NCI-H1694 (cell line): ENCODE data around the gene OR51B4.
"Not testable (repeated sequence)": the region's sequence is repeated elsewhere in the genome, so short reads cannot be mapped to it uniquely, and the experiment has no call there.

Source experiments
- DNase-seq: peaks from one replicate; lab custom pipeline; 2025; lab: John Stamatoyannopoulos, UW

OR51B4 gene

DNA sequence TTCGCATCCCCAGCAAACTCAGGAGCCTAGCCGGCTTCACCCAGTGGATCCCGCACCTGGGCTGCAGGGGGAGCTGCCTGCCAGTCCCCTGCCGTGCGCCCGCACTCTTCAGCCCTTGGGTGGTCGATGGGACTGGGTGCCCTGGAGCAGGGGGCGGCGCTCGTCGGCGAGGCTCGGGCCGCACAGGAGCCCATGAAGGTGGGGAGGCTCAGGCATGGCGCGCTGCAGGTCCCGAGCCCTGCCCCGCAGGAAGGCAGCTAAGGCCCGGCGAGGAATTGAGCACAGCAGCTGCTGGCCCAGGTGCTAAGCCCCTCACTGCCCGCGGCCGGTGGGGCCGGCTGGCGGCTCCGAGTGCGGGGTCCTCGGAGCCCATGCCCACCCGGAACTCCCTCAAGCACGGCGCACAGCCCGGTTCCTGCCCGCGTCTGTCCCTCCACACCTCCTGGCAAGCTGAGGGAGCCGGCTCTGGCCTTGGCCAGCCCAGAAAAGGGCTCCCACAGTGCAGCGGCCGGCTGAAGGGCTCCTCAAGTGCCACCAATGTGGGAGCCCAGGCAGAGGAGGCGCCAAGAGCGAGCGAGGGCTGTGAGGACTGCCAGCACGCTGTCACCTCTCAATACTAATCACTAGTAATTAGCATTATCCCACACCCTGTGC, 7.3 kb downstream of the OR51B4 start:
- DNase-seq: not testable (repeated sequence)

DNA sequence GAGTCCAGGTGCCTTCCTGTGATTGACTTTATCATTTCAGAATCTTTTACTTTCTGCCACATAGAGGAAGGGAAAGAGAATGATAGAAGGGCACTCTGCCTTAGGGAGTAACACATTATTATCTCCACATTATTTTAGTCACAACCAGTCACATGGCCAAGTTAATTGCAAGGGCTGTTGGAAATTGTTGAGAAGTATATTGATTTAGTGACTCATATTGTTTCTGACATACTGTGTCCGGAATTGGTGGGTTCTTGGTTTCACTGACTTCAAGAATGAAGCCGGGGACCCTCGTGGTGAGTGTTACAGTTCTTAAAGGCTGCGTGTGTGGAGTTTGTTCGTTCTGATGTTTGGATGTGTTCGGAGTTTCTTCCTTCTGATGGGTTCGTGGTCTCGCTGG, 8.7 kb downstream of the OR51B4 start:
- no peak for DNase-seq

DNA sequence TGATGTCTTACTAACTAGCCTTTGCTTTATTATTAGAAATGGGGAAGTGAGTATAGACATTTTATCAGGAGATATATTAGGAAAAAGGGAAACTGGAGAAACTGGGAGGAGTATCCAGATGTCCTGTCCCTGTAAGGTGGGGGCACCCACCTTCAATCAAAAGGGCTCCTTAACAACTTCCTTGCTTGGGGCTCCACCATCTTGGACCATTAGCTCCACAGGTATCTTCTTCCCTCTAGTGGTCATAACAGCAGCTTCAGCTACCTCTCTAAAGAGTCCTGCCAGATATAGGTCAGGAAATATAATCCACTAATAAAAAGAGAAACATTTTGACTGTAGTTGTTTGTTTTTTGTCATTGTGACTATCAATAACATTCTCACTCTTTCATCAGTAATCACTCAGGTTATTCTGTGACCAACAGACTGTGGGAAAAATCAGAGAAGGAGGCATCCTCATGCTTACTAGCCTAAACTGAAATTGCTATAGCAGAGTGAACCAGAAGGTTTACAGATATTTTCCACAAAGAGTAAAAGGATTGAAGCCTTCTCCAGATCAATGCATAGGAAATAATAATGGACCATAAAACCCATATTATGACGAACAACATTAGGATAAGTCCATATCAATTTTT, 10.4 kb downstream of the OR51B4 start:
- DNase-seq: no peak

DNA sequence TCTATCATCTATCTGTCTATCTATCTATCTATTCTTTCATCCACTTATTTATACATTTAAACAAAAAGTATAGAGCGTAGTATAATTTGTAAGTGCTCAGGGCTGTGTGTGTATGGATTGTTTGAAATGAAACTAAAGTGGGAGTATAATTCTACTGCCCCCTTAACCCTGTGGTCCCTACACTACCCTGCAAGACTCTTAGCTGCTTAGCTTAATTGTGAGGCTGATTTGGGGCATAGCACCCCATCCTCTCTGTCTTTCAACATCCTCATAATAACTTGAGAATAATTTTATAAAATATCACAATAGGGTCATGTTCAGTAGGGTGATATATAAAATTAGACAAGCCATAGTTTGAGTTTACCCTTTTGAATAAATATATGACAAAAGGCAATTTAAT, 11.6 kb downstream of the OR51B4 start:
- DNase-seq: no peak

DNA sequence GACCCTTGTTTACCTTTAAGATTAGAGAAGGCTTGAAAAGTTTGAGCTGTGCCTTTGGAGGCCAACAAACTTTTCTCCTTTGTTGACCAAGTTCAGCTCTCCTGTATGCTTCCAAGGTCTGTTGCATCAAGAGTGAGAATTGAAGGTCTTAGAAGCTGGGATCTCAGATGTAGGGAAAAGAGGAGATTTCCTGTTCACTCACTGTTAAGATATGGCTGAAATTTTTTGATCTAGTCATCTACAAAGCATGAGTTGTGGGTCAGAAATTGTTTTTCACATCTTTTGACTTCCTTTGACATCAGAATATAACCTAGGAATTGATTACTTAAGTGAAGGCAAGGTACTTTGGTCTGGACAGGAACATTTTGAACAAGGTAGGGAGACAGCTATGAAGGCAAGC, 12.1 kb downstream of the OR51B4 start:
- no peak for DNase-seq

DNA sequence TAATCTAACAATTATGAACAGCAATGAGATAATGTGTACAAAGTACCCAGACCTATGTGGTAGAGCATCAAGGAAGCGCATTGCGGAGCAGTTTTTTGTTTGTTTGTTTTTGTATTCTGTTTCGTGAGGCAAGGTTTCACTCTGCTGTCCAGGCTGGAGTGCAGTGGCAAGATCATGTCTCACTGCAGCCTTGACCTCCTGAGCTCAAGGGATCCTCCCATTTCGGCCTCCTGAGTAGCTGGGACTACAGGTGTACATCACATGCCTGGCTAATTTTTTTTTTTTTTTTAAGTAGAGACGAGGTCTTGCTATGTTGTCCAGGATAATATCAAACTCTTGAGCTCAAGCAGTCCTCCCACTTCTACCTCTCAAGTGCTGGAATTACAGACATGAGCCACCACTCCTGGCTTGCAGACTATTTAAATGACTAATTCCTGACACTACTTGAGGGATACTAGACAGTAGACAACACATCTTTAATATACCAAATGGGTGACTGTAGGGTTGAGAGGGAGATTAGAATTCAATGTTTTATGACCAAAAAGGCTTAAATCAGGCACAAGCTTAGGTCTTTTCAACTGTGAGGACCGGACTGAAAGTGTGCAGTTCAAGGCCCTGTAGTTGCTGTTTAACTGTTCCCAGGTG, 12.7 kb downstream of the OR51B4 start:
- DNase-seq: no peak

DNA sequence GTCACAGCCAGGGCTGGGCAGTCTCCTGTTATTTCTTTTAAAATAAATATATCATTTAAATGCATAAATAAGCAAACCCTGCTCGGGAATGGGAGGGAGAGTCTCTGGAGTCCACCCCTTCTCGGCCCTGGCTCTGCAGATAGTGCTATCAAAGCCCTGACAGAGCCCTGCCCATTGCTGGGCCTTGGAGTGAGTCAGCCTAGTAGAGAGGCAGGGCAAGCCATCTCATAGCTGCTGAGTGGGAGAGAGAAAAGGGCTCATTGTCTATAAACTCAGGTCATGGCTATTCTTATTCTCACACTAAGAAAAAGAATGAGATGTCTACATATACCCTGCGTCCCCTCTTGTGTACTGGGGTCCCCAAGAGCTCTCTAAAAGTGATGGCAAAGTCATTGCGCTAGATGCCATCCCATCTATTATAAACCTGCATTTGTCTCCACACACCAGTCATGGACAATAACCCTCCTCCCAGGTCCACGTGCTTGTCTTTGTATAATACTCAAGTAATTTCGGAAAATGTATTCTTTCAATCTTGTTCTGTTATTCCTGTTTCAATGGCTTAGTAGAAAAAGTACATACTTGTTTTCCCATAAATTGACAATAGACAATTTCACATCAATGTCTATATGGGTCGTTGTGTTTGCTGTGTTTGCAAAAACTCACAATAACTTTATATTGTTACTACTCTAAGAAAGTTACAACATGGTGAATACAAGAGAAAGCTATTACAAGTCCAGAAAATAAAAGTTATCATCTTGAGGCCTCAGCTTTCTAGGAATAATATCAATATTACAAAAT, 13.4 kb downstream of the OR51B4 start:
- DNase-seq: no peak

DNA sequence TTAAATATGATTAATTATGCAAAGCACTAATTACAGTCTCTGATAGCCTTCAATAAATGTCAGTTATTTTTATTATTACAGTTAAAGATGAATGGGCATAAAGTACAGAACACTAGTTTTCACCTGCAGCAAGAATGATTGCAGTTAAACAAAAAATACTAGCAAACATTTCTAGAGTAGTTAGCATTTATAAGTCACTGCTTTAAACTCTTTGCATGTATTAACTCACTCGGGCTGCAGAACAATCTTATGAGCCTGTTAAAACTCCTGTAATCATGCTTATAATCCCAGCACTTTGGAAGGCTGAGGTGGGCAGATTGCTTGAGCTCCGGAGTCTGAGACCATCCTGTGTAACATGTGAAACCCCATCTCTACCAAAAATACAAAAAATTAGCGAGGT, 14.8 kb downstream of the OR51B4 start:
- DNase-seq: no peak

DNA sequence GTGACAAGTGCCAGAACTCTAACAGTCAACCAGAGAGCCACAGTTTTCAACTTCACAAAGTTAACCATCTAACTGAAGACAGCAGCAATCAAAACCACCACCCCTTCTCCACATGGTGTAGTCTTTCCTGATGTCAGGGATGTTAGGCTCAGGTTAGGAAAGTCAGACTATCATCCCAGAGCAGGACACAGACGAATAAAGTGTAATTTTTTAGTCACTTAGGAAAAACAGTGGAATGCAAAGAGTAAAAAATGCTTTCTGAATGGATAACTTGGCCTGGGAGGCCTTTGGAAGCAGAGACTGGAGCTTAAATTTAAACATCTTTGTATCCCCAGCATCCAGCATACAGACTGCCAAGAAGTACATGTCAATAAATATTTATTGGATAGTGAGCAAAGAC, 15.4 kb downstream of the OR51B4 start:
- DNase-seq: no peak

DNA sequence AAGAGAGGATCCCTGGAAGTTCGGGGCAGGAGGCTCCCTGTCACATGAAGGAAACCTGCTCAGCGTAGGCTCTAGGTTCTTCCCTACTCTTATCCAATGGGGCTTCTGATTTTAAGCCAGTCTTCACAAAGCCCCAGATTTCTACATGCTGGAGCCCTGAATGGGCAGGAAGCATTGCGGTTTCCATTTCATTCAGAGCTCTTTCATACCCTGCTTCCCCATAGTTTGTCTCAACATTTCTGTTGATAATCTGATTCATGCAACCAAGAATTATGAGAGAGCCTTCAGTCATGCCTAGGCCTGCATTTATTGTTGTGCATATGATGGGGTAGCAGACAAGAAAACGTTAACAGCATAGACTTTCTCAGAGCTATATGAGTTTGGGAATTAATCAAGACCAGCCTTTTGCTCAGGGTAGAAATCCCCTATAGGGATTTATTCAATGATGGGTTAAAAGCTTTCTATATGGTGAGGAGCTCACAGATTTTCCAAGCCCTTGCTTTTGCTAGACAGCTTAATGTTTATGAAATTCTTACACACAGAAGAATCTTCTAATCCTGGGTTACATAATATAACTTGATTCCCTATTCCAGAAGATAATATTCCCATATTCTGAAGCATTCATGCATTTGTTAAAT, 15.9 kb downstream of the OR51B4 start:
- no peak for DNase-seq

DNA sequence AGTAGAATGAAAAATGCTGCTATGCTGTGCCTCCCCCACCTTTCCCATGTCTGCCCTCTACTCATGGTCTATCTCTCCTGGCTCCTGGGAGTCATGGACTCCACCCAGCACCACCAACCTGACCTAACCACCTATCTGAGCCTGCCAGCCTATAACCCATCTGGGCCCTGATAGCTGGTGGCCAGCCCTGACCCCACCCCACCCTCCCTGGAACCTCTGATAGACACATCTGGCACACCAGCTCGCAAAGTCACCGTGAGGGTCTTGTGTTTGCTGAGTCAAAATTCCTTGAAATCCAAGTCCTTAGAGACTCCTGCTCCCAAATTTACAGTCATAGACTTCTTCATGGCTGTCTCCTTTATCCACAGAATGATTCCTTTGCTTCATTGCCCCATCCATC, 17.1 kb downstream of the OR51B4 start:
- no peak for DNase-seq

DNA sequence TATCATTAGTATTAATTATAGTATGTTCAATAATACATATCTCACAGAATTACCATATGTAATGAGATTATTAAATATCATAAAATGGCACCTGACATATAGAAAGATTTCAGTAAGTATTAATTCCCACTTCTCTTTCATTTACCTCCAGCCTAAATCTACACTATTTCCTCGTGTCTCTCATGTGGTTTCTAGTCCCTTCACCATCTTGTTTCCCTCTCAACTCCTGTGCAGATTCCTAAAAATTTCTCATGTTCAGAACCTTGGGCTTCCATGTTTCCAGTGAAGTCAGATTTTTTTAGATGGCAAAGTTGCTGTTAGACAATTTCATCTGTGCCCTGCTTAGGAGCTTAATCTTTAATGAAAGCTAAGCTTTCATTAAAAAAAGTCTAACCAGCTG, 17.9 kb downstream of the OR51B4 start:
- DNase-seq: no peak

DNA sequence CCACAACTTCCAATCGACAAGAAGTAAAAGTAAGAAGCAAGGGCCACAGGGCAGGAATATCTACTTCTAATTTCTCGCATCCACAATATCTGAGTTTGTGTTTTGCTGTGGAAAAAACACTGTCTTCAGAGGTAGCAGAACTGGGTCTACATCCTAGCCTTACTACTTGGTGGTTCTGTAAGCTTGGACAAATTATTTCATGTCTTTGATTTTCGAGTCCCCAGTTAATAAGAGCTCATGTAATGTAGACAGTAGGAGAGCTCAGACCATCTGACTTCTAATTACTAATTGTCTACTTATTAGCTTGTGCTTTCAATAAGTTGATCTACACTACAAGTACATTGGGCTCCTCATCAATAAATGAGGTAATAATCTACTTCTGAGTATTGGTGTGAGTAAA, 18.7 kb downstream of the OR51B4 start:
- DNase-seq: no peak

DNA sequence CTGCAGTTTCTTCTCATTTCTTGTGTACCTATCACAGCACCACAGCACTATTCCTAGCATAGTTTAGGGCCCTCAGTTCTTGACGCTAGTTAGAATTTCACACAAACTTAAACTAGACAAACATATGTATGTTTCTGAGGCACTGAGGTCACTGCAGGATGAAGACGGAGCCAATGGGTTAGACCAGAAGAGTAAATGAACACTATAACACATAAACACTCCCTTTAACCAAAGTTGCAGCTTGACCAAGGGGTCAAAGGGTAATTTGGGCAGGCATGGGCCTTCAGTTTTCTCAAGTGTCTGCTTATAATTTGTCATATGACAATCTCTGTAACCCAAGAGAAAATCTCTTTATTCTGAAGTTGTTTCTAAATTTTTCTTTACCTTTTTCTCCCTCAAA, 19.1 kb downstream of the OR51B4 start:
- DNase-seq: no peak

DNA sequence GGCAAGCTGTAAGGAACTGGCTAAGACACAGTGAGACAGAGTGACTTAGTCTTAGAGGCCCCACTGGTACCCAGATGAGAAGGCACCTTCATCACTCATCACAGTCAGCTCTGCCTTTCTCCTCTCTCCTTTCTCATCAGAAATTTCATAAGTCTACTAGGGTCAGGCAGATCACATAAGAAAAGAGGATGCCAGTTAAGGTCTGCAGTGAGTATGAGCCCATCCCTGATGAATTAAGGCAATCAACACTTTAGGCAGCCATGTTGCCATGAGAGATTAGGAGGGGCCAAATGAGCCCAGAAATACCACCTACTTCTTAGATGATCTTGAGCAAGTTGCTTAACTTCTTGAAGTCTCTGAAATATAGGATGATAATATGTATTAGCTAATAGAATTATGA, 20.1 kb downstream of the OR51B4 start:
- DNase-seq: no peak

DNA sequence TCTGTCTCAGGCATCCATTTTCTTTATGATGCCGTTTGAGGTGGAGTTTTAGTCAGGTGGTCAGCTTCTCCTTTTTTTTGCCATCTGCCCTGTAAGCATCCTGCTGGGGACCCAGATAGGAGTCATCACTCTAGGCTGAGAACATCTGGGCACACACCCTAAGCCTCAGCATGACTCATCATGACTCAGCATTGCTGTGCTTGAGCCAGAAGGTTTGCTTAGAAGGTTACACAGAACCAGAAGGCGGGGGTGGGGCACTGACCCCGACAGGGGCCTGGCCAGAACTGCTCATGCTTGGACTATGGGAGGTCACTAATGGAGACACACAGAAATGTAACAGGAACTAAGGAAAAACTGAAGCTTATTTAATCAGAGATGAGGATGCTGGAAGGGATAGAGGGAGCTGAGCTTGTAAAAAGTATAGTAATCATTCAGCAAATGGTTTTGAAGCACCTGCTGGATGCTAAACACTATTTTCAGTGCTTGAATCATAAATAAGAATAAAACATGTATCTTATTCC, 21.1 kb downstream of the OR51B4 start:
- DNase-seq: no peak

DNA sequence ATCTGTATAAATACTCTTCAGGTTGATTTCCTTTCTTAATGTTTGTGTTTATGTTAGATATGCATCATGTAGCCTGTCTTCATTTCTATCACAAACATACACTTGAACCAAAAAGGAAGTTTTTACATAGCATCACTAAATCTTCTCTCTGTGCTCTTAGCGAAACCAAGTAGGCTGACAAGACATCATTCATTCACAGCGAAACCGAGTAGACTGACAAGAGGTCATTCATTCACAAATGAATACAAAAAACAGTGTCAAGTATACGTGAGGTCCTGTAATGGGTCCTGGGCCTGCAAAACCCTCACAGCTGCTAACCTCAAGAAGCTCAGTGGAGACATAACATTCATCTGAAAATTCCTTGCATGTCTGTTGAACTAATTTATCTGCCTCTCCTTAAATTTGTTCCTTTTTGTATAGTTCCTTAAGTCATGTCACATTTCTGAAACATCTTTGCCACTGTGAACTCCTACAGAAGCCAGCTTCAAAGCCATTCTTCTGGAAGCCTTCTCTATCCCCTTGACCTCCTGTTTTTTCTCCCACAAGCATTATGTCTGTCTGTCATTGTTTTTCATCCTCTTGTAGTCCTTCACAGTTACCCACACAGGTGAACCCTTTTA, 22.2 kb downstream of the OR51B4 start:
- no peak for DNase-seq

DNA sequence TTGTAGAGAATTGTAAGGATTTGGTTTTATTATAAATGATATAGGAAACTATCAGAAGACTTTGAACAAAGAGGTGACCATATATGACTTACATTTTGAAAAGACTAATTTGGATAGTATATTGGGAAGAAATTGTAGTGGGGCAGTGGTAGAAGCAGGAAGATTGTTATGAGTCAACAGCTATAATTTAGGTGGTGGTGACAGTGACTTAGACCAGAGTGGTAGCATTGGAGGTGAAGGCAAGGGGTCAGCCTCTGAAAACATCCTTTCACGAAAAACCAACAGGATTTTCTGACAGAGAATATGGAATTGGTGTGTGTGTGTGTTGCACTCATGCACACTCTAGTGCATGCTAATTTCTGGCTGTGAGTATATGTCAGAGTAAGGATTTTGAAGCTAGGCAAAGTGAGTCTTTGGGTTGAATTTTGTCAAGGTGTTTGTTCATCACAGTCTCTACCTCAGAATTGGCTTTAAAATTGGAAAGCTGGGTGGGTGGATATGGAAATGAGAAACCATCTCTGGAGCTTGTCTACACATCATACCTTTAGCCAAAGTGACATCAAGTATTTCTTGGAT, 23.9 kb downstream of the OR51B4 start:
- DNase-seq: no peak

DNA sequence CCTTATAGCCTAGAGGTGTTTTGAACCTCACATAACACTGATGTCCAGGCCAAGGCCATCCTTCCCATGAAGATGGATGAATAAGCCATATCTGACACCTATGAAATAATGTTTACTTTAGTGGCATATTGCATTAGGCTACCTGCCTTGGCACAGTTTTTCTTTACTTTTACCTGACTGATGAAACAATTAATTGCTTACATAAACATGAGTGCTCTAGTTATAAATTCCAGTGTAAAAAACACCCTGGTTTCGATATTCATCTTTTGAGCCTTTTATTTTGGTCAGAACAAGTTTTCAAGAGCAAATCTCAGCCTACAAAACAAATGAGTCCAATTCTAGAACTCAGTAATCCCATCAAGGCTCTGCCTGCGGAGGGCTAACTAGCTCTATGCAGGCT, 25.0 kb downstream of the OR51B4 start:
- DNase-seq: no peak

DNA sequence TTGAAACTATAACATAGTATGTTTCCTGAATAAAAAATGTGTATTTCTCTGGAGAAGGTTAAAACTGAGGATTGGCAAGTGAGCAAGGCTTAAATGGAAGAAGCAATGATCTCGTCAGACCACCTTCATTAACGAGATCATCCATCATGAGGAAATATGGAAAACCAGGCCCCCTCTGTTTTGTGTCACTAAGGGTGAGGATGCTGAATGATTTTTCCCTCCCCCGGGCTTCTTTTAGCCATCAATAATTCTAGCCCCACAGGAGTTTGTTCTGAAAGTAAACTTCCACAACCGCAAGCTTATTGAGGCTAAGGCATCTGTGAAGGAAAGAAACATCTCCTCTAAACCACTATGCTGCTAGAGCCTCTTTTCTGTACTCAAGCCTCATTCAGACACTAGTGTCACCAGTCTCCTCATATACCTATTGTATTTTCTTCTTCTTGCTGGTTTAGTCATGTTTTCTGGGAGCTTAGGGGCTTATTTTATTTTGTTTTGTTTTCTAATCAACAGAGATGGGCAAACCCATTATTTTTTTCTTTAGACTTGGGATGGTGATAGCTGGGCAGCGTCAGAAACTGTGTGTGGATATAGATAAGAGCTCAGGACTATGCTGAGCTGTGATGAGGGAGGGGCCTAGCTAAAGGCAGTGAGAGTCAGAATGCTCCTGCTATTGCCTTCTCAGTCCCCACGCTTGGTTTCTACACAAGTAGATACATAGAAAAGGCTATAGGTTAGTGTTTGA, 26.2 kb downstream of the OR51B4 start:
- DNase-seq: no peak

DNA sequence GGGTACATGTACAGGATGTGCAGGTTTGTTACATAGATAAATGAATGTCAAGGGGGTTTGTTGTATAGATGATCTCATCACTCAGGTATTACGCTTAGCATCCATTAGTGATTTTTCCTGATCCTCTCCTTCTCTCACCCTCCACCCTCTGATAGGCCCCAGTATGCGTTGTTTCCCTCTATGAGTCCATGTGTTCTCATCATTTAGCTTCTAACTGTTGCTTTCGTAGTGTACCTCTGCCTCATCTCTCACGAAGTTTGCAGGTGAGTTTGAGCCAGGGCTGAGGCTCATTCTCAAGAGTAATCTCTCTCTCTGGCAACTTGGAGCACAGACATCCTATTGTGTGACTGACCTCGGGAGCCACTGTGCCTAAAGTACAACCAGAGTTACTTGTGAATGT, 27.4 kb downstream of the OR51B4 start:
- DNase-seq: no peak
